ENCODE measurements around the gene KRT33B. TPM values are rescaled to one million over a fixed set of nuclear protein-coding genes. Genes with fewer than 3 reads are reported as not detected.
"Not testable (repeated sequence)": the region's sequence is repeated elsewhere in the genome, so short reads cannot be mapped to it uniquely, and the experiment has no call there.

The KRT33B gene
- total RNA-seq, 4 donors from 2014 or later, result not detected

DNA sequence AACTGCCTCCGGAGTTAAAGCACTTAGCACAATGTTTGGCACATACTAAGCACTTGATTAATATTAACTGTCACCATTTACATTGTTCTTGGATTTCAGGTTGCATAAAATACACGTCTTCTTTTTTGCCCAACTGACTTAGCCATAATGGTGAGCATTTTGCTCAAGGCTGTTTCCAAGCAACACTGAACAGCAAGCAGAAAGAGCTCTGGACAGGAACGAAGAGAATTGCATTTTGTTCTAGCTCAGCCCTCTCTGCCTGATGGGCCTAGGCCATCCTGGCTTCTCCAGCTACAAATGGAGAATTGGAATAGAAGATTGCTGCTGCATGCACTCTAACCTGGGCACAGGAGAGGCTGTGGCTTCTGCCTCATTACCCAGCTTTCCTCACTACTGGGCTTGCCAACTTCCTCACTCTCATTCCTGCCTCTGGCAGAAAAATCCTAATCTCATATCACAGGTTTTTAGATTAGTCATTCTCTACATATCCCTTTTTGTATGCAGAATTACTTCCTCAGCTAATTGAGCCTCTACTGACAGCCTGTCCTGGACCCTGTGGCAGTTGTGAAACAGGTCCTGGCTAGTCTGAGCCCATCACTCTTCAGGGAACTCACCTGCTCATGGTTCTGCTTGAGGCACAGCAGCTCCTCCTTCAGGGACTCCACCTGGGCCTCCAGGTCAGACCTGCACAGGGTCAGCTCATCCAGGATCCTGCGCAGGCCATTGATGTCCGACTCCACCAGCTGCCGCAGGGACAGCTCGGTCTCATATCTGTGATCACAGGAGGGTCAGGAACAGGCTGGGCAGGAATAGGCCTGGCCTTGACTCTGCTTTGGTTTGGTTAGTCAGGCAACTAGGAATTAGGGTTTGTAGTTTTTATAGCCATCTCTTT lies 21.5 kb downstream of the KRT33B start:
- TF ChIP-seq POLR2AphosphoS5 (IDR thresholded peaks at IDR 0.05) (no peak), POLR2A (IDR thresholded peaks at IDR 0.05; ENCODE audit: low read depth) (no peak), EP300 (IDR thresholded peaks at IDR 0.05) (no peak)
- TF ChIP-seq, protein P1, sequence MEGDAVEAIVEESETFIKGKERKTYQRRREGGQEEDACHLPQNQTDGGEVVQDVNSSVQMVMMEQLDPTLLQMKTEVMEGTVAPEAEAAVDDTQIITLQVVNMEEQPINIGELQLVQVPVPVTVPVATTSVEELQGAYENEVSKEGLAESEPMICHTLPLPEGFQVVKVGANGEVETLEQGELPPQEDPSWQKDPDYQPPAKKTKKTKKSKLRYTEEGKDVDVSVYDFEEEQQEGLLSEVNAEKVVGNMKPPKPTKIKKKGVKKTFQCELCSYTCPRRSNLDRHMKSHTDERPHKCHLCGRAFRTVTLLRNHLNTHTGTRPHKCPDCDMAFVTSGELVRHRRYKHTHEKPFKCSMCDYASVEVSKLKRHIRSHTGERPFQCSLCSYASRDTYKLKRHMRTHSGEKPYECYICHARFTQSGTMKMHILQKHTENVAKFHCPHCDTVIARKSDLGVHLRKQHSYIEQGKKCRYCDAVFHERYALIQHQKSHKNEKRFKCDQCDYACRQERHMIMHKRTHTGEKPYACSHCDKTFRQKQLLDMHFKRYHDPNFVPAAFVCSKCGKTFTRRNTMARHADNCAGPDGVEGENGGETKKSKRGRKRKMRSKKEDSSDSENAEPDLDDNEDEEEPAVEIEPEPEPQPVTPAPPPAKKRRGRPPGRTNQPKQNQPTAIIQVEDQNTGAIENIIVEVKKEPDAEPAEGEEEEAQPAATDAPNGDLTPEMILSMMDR (IDR thresholded peaks at IDR 0.05), result no peak
- H3K27ac ChIP-seq (replicated peaks in 1 of 4), result no peak overlapping the region
- H3K4me1 ChIP-seq, result no peaks in the 10 kb centered on the region
- DNase-seq (ENCODE audit: extremely low spot score), result no peak
- H3K27me3 ChIP-seq, result no peaks in the 10 kb centered on the region
- H3K9me3 ChIP-seq, result no peaks in the 10 kb centered on the region
- no peak overlapping the region for H3K4me3 ChIP-seq
- WGBS, result 77% methylated on average over 7 of the region's 7 CpGs
- no peaks in the 10 kb centered on the region for H3K36me3 ChIP-seq
- intact Hi-C loops (cut with DNase I), result no loop called here

DNA sequence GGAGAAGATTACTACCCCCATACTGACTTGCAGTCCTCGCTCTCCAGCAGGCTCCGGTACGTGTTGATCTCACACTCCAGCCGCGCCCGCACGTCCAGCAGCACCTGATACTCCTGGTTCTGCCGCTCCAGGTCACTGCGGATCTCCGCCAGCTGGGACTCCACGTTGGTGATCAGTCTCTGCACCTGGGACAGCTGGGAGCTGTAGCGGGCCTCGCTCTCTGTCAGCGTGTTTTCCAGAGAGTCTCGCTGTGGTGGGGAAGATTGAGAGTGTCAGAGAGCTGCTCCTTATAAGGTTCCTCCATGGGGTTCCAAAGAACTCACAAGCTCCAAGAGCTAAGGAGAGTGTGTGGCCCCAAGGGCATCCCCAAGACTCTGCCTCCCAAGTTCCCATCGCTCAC lies 23.2 kb downstream of the KRT33B start:
- intact Hi-C loops (cut with DNase I); H3K27ac ChIP-seq (replicated peaks in 1 of 4); H3K36me3 ChIP-seq; H3K27me3 ChIP-seq; H3K9me3 ChIP-seq; H3K4me1 ChIP-seq; DNase-seq (ENCODE audit: extremely low spot score); H3K4me3 ChIP-seq: not testable (repeated sequence)
- WGBS, result 72% methylated on average over 16 of the region's 16 CpGs

DNA sequence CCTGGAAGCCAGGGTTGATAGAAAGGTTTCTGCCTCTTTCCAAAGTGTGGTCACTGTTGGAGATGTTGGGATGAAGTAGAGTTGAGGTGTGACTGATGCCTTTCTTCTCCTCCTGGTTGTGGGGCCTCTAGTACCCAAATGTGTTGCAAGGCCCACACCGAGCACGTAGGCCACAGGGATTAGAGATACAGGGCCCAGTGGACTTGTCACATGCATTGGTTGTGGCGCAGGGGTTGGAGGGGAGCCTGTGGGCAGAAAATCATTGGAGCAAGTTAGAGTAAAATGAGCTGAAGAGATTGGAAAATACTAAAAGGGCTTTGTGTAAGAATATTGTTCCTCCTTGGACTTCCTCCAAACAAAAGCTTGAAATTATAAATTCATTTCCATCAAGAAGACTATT lies 23.6 kb downstream of the KRT33B start:
- intact Hi-C loops (cut with DNase I), result no loop called here
- no peaks in the 10 kb centered on the region for H3K36me3 ChIP-seq
- WGBS, result 80% methylated on average over 3 of the region's 3 CpGs

DNA sequence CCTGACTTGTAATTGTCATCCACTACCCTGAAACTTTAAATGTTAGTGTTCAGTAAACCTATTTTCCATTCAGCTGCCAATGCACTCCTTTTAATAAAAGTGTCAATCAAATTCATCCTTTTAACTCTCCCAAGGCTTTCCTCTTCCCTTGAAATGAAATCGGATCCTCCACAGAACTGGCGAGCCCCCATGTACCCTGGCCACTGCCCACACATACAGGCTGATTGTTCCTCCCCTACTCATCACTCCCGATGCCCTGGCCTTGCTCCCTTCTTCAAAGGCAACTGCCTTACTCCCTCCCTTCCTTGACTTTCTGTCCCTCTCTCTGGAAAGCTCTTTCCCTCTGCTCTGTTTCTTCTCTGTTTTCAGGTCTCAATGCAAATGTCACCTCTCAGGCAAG lies 26.6 kb downstream of the KRT33B start:
- H3K36me3 ChIP-seq, result no peaks in the 10 kb centered on the region
- intact Hi-C loops (cut with DNase I), result no loop called here

More for the DNA sequence above, 23.6 kb downstream of the KRT33B start:
- H3K27me3 ChIP-seq, result no peaks in the 10 kb centered on the region
- H3K27ac ChIP-seq (replicated peaks in 1 of 4), result no peak overlapping the region
- H3K4me3 ChIP-seq, result no peak overlapping the region
- no peak for DNase-seq (ENCODE audit: extremely low spot score)
- TF ChIP-seq, protein P1 (IDR thresholded peaks at IDR 0.05), result no peak
- TF ChIP-seq POLR2AphosphoS5 (IDR thresholded peaks at IDR 0.05), result no peak
- no peak for TF ChIP-seq POLR2A (IDR thresholded peaks at IDR 0.05; ENCODE audit: low read depth)
- no peak for TF ChIP-seq EP300 (IDR thresholded peaks at IDR 0.05)
- H3K9me3 ChIP-seq, result peaks cover 0 to 4% (median 0%) of the 10 kb centered on the region in 4 donors
- no peaks in the 10 kb centered on the region for H3K4me1 ChIP-seq

More for the DNA sequence above, 26.6 kb downstream of the KRT33B start:
- Histone ChIP-seq H3K4me1 (peaks cover 0 to 5% (median 0%) of the 10 kb centered on the region in 4 donors), H3K27ac (replicated peaks in 1 of 4) (no peak overlapping the region), H3K4me3 (no peak overlapping the region), H3K27me3 (no peaks in the 10 kb centered on the region), H3K9me3 (peaks cover 0 to 4% (median 0%) of the 10 kb centered on the region in 4 donors)
- DNase-seq (ENCODE audit: extremely low spot score), result no peak
- TF ChIP-seq POLR2A (IDR thresholded peaks at IDR 0.05; ENCODE audit: low read depth), result no peak
- TF ChIP-seq POLR2AphosphoS5 (IDR thresholded peaks at IDR 0.05), result no peak
- TF ChIP-seq, protein P1 (IDR thresholded peaks at IDR 0.05), result no peak
- no peak for TF ChIP-seq EP300 (IDR thresholded peaks at IDR 0.05)
- 80% methylated on average over 3 of the region's 3 CpGs for WGBS

Measured in esophagus muscularis mucosa (tissue), 4 donors.